DND-41 (cell line): ENCODE data around the gene AP2A1.

Experiments
- ATAC-seq: fragments of 200-7000 bp; cut with Tn5 transposase; 3 replicates; pipeline ENCODE4 v1.9.1; 2021; ENCODE audit warnings: low read depth; ENCODE audit not compliant: insufficient read depth
- DNase-seq: peaks from one replicate; pipeline ENCODE4 v3.0.0-alpha.2; 2020
- H2AFZ ChIP-seq: 2 replicates; pipeline ENCODE4 v1.6.0; 2012; ENCODE audit warnings: low read depth, low read length
- H3K27ac ChIP-seq: 2 replicates; pipeline ENCODE4 v1.5.1; 2012; ENCODE audit warnings: low read length, inconsistent platforms
- H3K27me3 ChIP-seq: fragments of 200-600 bp; sonication (generic); 2 replicates; pipeline ENCODE4 v1.6.0; 2012; ENCODE audit warnings: low read length, mild to moderate bottlenecking, inconsistent platforms; ENCODE audit not compliant: insufficient read depth, poor library complexity
- H3K36me3 ChIP-seq: 2 replicates; pipeline ENCODE4 v1.5.1; 2012; ENCODE audit warnings: low read length, inconsistent platforms; ENCODE audit not compliant: insufficient read depth
- H3K4me1 ChIP-seq: 2 replicates; pipeline ENCODE4 v1.5.1; 2012; ENCODE audit warnings: mild to moderate bottlenecking, low read length; ENCODE audit not compliant: insufficient read depth
- H3K4me2 ChIP-seq: 2 replicates; pipeline ENCODE4 v1.6.0; 2012; ENCODE audit warnings: mild to moderate bottlenecking, moderate library complexity, low read length, inconsistent platforms; ENCODE audit not compliant: insufficient read depth
- H3K4me3 ChIP-seq, 2 experiments: fragments of 200-600 bp in 1 of 2; shearing (Covaris generic) in 1 of 2; 2 replicates each; pipeline ENCODE4 v1.5.1; 2012 to 2016; ENCODE audit warnings: inconsistent platforms in 2 of 2, low read length in 2 of 2, mild to moderate bottlenecking in 2 of 2, low read depth in 1 of 2, moderate library complexity in 1 of 2
- H3K79me2 ChIP-seq: 2 replicates; pipeline ENCODE4 v1.6.0; 2012; ENCODE audit warnings: low read length, inconsistent platforms; ENCODE audit not compliant: insufficient read depth
- H3K9ac ChIP-seq: 2 replicates; pipeline ENCODE4 v1.6.0; 2012; ENCODE audit warnings: low read depth, mild to moderate bottlenecking, inconsistent platforms, low read length, moderate library complexity
- H3K9me3 ChIP-seq: 2 replicates; pipeline ENCODE4 v1.5.1; 2012; ENCODE audit warnings: low read length, moderate library complexity, mild to moderate bottlenecking, inconsistent platforms; ENCODE audit not compliant: insufficient read depth, severe bottlenecking
- H4K20me1 ChIP-seq: 2 replicates; pipeline ENCODE4 v1.6.0; 2012; ENCODE audit warnings: low read length; ENCODE audit not compliant: insufficient read depth
- EZH2 ChIP-seq: IDR thresholded peaks from 3 replicates; pipeline ENCODE4 v1.6.1; 2012; ENCODE audit warnings: borderline replicate concordance, low read depth, mild to moderate bottlenecking, moderate library complexity, low read length, inconsistent platforms; ENCODE audit not compliant: severe bottlenecking
- TF ChIP-seq, protein P1 (sequence below): IDR thresholded peaks from 2 replicates; pipeline ENCODE4 v1.5.1; 2012; ENCODE audit warnings: borderline replicate concordance, low read length, moderate library complexity, mild to moderate bottlenecking; ENCODE audit not compliant: poor library complexity, severe bottlenecking; ENCODE audit errors: extremely low read depth

The AP2A1 gene

DNA sequence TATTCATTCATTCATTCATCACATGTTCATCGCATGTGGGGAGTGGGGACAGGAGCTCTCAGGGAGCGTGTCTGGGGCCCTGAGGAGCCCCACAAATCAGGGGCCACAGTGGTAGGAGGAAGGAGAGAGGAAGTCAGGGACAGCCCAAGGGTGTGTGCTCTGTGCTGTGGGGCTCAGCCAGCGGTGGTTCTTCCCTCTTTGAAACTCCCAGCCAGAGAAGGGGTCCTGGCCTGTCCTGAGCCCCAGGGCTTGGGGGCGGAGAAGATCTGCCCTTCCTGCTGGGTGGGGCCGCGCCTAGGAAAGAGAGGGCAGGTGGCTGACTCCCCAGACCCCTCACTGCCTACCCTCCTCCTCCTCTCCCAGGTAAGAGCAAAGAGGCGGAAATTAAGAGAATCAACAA, 14.6 kb downstream of the AP2A1 start:
- H3K4me3 ChIP-seq: no peak overlapping the region
- DNase-seq (no peak), ATAC-seq (no peak)
- no peak overlapping the region for H3K9ac ChIP-seq
- H3K79me2 ChIP-seq: peaks cover 4% of the 10 kb centered on the region; the same call in 1 of the 2 replicates
- H3K4me2 ChIP-seq: no peak overlapping the region
- no peaks in the 10 kb centered on the region for H3K27me3 ChIP-seq
- H2AFZ ChIP-seq: no peak overlapping the region
- H3K9me3 ChIP-seq: no peaks in the 10 kb centered on the region
- H3K36me3 ChIP-seq: peaks cover 33% of the 10 kb centered on the region
- 0 out of 2 replicates have a peak, but pooled peaks cover 3% of the 10 kb centered on the region for H4K20me1 ChIP-seq
- TF ChIP-seq EZH2: no peak
- TF ChIP-seq, protein P1, sequence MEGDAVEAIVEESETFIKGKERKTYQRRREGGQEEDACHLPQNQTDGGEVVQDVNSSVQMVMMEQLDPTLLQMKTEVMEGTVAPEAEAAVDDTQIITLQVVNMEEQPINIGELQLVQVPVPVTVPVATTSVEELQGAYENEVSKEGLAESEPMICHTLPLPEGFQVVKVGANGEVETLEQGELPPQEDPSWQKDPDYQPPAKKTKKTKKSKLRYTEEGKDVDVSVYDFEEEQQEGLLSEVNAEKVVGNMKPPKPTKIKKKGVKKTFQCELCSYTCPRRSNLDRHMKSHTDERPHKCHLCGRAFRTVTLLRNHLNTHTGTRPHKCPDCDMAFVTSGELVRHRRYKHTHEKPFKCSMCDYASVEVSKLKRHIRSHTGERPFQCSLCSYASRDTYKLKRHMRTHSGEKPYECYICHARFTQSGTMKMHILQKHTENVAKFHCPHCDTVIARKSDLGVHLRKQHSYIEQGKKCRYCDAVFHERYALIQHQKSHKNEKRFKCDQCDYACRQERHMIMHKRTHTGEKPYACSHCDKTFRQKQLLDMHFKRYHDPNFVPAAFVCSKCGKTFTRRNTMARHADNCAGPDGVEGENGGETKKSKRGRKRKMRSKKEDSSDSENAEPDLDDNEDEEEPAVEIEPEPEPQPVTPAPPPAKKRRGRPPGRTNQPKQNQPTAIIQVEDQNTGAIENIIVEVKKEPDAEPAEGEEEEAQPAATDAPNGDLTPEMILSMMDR: no peak
- no peaks in the 10 kb centered on the region for H3K4me1 ChIP-seq
- H3K27ac ChIP-seq: no peak overlapping the region

DNA sequence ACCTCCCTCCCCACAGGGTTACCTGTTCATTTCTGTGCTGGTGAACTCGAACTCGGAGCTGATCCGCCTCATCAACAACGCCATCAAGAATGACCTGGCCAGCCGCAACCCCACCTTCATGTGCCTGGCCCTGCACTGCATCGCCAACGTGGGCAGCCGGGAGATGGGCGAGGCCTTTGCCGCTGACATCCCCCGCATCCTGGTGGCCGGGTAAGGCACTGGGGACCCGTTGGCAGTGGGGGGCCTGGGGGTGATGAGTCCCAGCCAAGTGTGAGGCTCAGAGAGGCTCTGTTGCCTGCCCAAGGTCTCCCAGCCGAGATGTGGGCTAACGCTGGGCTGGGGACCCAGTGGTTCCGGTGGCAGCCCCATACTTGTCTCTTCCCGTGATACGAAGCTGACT, 15.7 kb downstream of the AP2A1 start:
- ATAC-seq (no peak), DNase-seq (no peak)
- no peak overlapping the region for H2AFZ ChIP-seq
- H3K9me3 ChIP-seq: no peaks in the 10 kb centered on the region
- no peak overlapping the region for H3K27ac ChIP-seq
- no peak for TF ChIP-seq EZH2
- TF ChIP-seq, protein P1: no peak
- H4K20me1 ChIP-seq: peaks cover 3% of the 10 kb centered on the region; the same call in 1 of the 2 replicates
- H3K36me3 ChIP-seq: peaks cover 36% of the 10 kb centered on the region
- H3K4me1 ChIP-seq: no peaks in the 10 kb centered on the region
- H3K9ac ChIP-seq: no peak overlapping the region
- H3K4me2 ChIP-seq: no peak overlapping the region
- no peak overlapping the region for H3K4me3 ChIP-seq
- peaks cover 4% of the 10 kb centered on the region; the same call in 1 of the 2 replicates for H3K79me2 ChIP-seq
- H3K27me3 ChIP-seq: no peaks in the 10 kb centered on the region

DNA sequence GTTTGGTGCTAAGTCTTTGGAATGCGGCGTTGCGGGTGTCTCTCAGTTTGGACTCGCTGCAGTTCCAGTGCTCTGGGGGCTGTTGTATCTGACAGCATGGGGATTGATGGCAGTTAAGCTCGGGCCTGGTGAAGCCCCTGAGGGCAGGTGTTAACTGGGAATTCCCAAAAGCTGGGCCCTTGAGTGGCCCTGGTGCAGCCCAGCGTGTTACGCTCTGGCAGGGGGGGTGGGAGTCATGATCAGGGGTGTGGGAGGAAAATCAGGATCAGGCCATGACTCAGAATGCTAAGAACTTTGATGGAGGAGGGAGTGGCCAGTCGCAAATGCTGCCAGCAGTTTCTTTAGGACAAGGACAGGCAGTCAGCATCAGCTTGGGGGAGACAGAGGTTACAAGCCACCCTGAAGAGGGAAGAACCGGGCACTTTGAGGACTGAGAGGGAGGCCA, 19.6 kb downstream of the AP2A1 start:
- Histone ChIP-seq H3K9ac (no peak overlapping the region), H3K4me1 (no peaks in the 10 kb centered on the region), H3K36me3 (peaks cover 63% of the 10 kb centered on the region), H3K79me2 (peaks cover 10% of the 10 kb centered on the region; the same call in 1 of the 2 replicates), H3K27me3 (no peaks in the 10 kb centered on the region), H4K20me1 (peaks cover 8% of the 10 kb centered on the region; the same call in 1 of the 2 replicates), H3K4me3 (no peak overlapping the region), H2AFZ (no peak overlapping the region), H3K9me3 (no peaks in the 10 kb centered on the region), H3K4me2 (no peak overlapping the region), H3K27ac (no peak overlapping the region)
- DNase-seq (no peak), ATAC-seq (no peak)
- no peak for TF ChIP-seq EZH2
- TF ChIP-seq, protein P1: no peak

DNA sequence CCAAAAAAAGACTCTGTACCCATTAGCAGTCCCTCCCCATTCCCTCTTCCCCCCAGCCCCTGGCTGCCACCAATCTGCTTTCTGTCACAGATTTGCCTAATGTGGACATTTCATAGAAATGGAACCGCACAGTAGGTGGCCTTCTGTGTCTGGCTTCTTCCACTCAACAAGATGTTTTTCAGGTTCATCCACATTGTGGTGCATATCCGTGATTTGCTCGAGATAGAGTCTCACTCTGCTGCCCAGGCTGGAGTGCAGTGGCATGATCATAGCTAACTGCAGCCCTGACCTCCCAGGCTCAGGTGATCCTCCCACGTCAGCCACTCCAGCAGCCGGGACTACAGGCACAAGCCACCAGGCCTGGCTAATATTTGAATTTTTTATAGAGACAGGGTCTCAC, 20.9 kb downstream of the AP2A1 start:
- Histone ChIP-seq H3K9me3 (no peaks in the 10 kb centered on the region), H3K4me1 (no peaks in the 10 kb centered on the region), H3K4me2 (no peak overlapping the region), H3K79me2 (peaks cover 10% of the 10 kb centered on the region; the same call in 1 of the 2 replicates), H3K27me3 (no peaks in the 10 kb centered on the region), H3K27ac (no peak overlapping the region), H4K20me1 (peaks cover 8% of the 10 kb centered on the region; the same call in 1 of the 2 replicates), H3K9ac (no peak overlapping the region), H3K36me3 (peaks cover 69% of the 10 kb centered on the region), H3K4me3 (no peak overlapping the region), H2AFZ (no peak overlapping the region)
- TF ChIP-seq, protein P1: no peak
- no peak for TF ChIP-seq EZH2
- ATAC-seq: no peak
- no peak for DNase-seq
